OCI-LY1 (cell line): ENCODE results near the gene ARHGAP10.

Source experiments
- H2AFZ ChIP-seq: fragments of 200-600 bp; sonication (generic), shearing (Covaris generic); 2 replicates; pipeline ENCODE4 v1.6.0; 2014; ENCODE audit warnings: antibody characterized with exemption, mild to moderate bottlenecking, low read length
- H3F3A ChIP-seq: fragments of 200-600 bp; sonication (generic), shearing (Covaris generic); 2 replicates; pipeline ENCODE4 v1.6.0; 2014; ENCODE audit warnings: mild to moderate bottlenecking, antibody characterized with exemption, low read length, moderate library complexity; ENCODE audit not compliant: insufficient read depth
- H3K27ac ChIP-seq: fragments of 200-600 bp; sonication (generic); 2 replicates; pipeline ENCODE4 v1.5.1; 2014; ENCODE audit warnings: low read length, mixed run types, mild to moderate bottlenecking, low read depth; ENCODE audit not compliant: poor library complexity, severe bottlenecking
- H3K27me3 ChIP-seq: fragments of 200-600 bp; sonication (generic); 2 replicates; pipeline ENCODE4 v1.6.0; 2014; ENCODE audit warnings: antibody characterized with exemption, mild to moderate bottlenecking, low read length, moderate library complexity; ENCODE audit not compliant: insufficient read depth
- H3K36me3 ChIP-seq: fragments of 200-600 bp; sonication (generic); 2 replicates; pipeline ENCODE4 v1.6.1; 2014; ENCODE audit warnings: mild to moderate bottlenecking, antibody characterized with exemption, low read length, moderate library complexity, mixed read lengths; ENCODE audit not compliant: insufficient read depth
- H3K4me1 ChIP-seq: fragments of 200-600 bp; sonication (generic); 2 replicates; pipeline ENCODE4 v1.5.1; 2014; ENCODE audit warnings: mild to moderate bottlenecking, low read length, moderate library complexity; ENCODE audit not compliant: insufficient read depth, severe bottlenecking
- H3K4me2 ChIP-seq: fragments of 200-600 bp; sonication (generic), shearing (Covaris generic); 2 replicates; pipeline ENCODE4 v1.6.1; 2014; ENCODE audit warnings: low read length
- H3K4me3 ChIP-seq: fragments of 200-600 bp; sonication (generic); 2 replicates; pipeline ENCODE4 v1.5.1; 2014; ENCODE audit warnings: low read length, low read depth, mild to moderate bottlenecking, mixed read lengths; ENCODE audit not compliant: poor library complexity, severe bottlenecking
- H3K79me2 ChIP-seq: fragments of 200-600 bp; shearing (Covaris generic); 2 replicates; pipeline ENCODE4 v1.6.1; 2016; ENCODE audit warnings: mixed run types, low read length, mixed read lengths; ENCODE audit not compliant: insufficient read depth
- H3K9ac ChIP-seq: fragments of 200-600 bp; sonication (generic), shearing (Covaris generic); 2 replicates; pipeline ENCODE4 v1.6.1; 2014; ENCODE audit warnings: mild to moderate bottlenecking, low read length, mixed read lengths
- H3K9me2 ChIP-seq: fragments of 200-600 bp; sonication (generic), shearing (Covaris generic); 2 replicates; pipeline ENCODE4 v1.6.1; 2014; ENCODE audit warnings: low read depth, mild to moderate bottlenecking, low read length, mixed read lengths
- H3K9me3 ChIP-seq: fragments of 200-600 bp; shearing (Covaris generic); 2 replicates; pipeline ENCODE4 v1.6.1; 2014; ENCODE audit warnings: low read length, mixed read lengths
- H4K20me1 ChIP-seq: fragments of 200-600 bp; sonication (generic), shearing (Covaris generic); 2 replicates; pipeline ENCODE4 v1.6.0; 2016; ENCODE audit warnings: mild to moderate bottlenecking, low read length; ENCODE audit not compliant: insufficient read depth
- CTCF ChIP-seq: fragments of 200-600 bp; sonication (generic), shearing (Covaris generic); IDR thresholded peaks from 2 replicates; pipeline ENCODE4 v1.5.1; 2017; ENCODE audit warnings: mild to moderate bottlenecking, antibody characterized with exemption, low read length, moderate library complexity, mixed read lengths
- EZH2 ChIP-seq: fragments of 200-600 bp; sonication (generic), shearing (Covaris generic); IDR thresholded peaks from 2 replicates; pipeline ENCODE4 v1.8.0; 2017; ENCODE audit warnings: borderline replicate concordance, mixed run types, mild to moderate bottlenecking, antibody characterized with exemption, low read length, moderate library complexity, mixed read lengths

The ARHGAP10 gene

GRCh38 chr4:147811878-147812277 is 80.0 kb downstream of the ARHGAP10 start:
- TF ChIP-seq EZH2 (no peak), CTCF (no peak)
- H3K27me3 ChIP-seq = no peaks in the 10 kb centered on the region
- no peaks in the 10 kb centered on the region for H3K4me1 ChIP-seq

GRCh38 chr4:147813109-147813773 is 81.4 kb downstream of the ARHGAP10 start:
- H3K9me3 ChIP-seq = no peaks in the 10 kb centered on the region
- no peaks in the 10 kb centered on the region for H3K4me1 ChIP-seq
- H3K27me3 ChIP-seq = no peaks in the 10 kb centered on the region
- no peak for TF ChIP-seq EZH2
- TF ChIP-seq CTCF = no peak
- H3K4me2 ChIP-seq = no peak overlapping the region
- no peaks in the 10 kb centered on the region for H4K20me1 ChIP-seq
- no peak overlapping the region for H3K9ac ChIP-seq
- no peaks in the 10 kb centered on the region for H3K36me3 ChIP-seq
- no peak overlapping the region for H2AFZ ChIP-seq
- H3K9me2 ChIP-seq = no peaks in the 10 kb centered on the region
- H3K79me2 ChIP-seq = no peaks in the 10 kb centered on the region
- H3F3A ChIP-seq = no peaks in the 10 kb centered on the region
- H3K4me3 ChIP-seq = no peak overlapping the region
- H3K27ac ChIP-seq = no peak overlapping the region

More at GRCh38 chr4:147811878-147812277, 80.0 kb downstream of the ARHGAP10 start:
- no peak overlapping the region for H3K4me2 ChIP-seq
- no peaks in the 10 kb centered on the region for H3K36me3 ChIP-seq
- H3K27ac ChIP-seq = no peak overlapping the region
- no peaks in the 10 kb centered on the region for H3K9me3 ChIP-seq
- H3F3A ChIP-seq = no peaks in the 10 kb centered on the region
- H3K9ac ChIP-seq = no peak overlapping the region
- H3K4me3 ChIP-seq = no peak overlapping the region
- no peaks in the 10 kb centered on the region for H3K79me2 ChIP-seq
- H2AFZ ChIP-seq = no peak overlapping the region
- no peaks in the 10 kb centered on the region for H3K9me2 ChIP-seq
- no peaks in the 10 kb centered on the region for H4K20me1 ChIP-seq

- no peaks in the 10 kb centered on the region for H3K36me3 ChIP-seq
- H2AFZ ChIP-seq = no peak overlapping the region
- no peaks in the 10 kb centered on the region for H3K79me2 ChIP-seq
- no peaks in the 10 kb centered on the region for H4K20me1 ChIP-seq
- H3K4me2 ChIP-seq = no peak overlapping the region
- TF ChIP-seq CTCF (no peak), EZH2 (no peak)
- H3K4me1 ChIP-seq = no peaks in the 10 kb centered on the region
- H3K4me3 ChIP-seq = no peak overlapping the region
- no peaks in the 10 kb centered on the region for H3K9me3 ChIP-seq
- no peak overlapping the region for H3K27ac ChIP-seq
- no peaks in the 10 kb centered on the region for H3F3A ChIP-seq
- H3K9ac ChIP-seq = no peak overlapping the region
- no peaks in the 10 kb centered on the region for H3K27me3 ChIP-seq
- H3K9me2 ChIP-seq = no peaks in the 10 kb centered on the region
Observed at GRCh38 chr4:147813973-147814372, 82.1 kb downstream of the ARHGAP10 start.
